RPMI7951 (cell line): Measurements from ENCODE around the gene COL2A1. TPM values are rescaled to one million over a fixed set of nuclear protein-coding genes. Genes with fewer than 3 reads are reported as not detected.

Experiments used
- DNase-seq: peaks from one replicate; pipeline ENCODE4 v3.0.0-alpha.2; 2012; ENCODE audit warnings: low read depth
- total RNA-seq: library from RNA; depleted of rRNA; stranded (reverse); fragments of >200 nt; shearing (Covaris generic); gene quantifications from 2 replicates; pipeline ENCODE4 v1.2.3, GENCODE V29; 2014; rRNA removed

COL2A1 gene
- total RNA-seq = not detected in 2 replicates

GRCh38 chr12:48004053-48004941 lies at the start of gene COL2A1:
Gene COL2A1 (minus strand): TSS chr12:48004476. CDS start chr12:48004321, 155 bp downstream.
- DNase-seq = no peak

- no peak for DNase-seq
These were observed 49.6 kb upstream of the COL2A1 start for GRCh38 chr12:48053883-48054282.

GRCh38 chr12:48053122-48053521 lies 48.8 kb upstream of the COL2A1 start:
- no peak for DNase-seq

- DNase-seq = no peak
These were observed 47.4 kb upstream of the COL2A1 start for GRCh38 chr12:48051681-48052080.

- peak; percentile 15 for DNase-seq
These were observed 45.9 kb upstream of the COL2A1 start for GRCh38 chr12:48050174-48050573.

GRCh38 chr12:48045965-48046518 lies 41.8 kb upstream of the COL2A1 start:
- DNase-seq = no peak

GRCh38 chr12:48045061-48045846 lies 41.0 kb upstream of the COL2A1 start:
- DNase-seq = no peak

- DNase-seq = no peak
These were observed 40.1 kb upstream of the COL2A1 start for GRCh38 chr12:48044396-48044795.

GRCh38 chr12:48043771-48044170 lies 39.5 kb upstream of the COL2A1 start:
- DNase-seq = no peak

- no peak for DNase-seq
These were observed 37.5 kb upstream of the COL2A1 start for GRCh38 chr12:48041591-48042423.

GRCh38 chr12:48040354-48040753 lies 36.1 kb upstream of the COL2A1 start:
- DNase-seq = no peak

GRCh38 chr12:48039151-48039550 lies 34.9 kb upstream of the COL2A1 start:
- no peak for DNase-seq

- no peak for DNase-seq
These were observed 33.8 kb upstream of the COL2A1 start for GRCh38 chr12:48038085-48038484.

GRCh38 chr12:48037267-48037915 lies 33.1 kb upstream of the COL2A1 start:
- DNase-seq = no peak

- no peak for DNase-seq
These were observed 32.5 kb upstream of the COL2A1 start for GRCh38 chr12:48036818-48037217.

GRCh38 chr12:48034835-48035805 lies 30.8 kb upstream of the COL2A1 start:
- DNase-seq = peak; percentile 13

GRCh38 chr12:48033451-48033850 lies 29.2 kb upstream of the COL2A1 start:
- DNase-seq = no peak

GRCh38 chr12:48032597-48032996 lies 28.3 kb upstream of the COL2A1 start:
- DNase-seq = no peak

- peak; percentile 44 for DNase-seq
These were observed 27.1 kb upstream of the COL2A1 start for GRCh38 chr12:48031135-48031960.
